GM12865 (cell line): Measurements from ENCODE around the gene KDM7A.
"Not testable (repeated sequence)": the region's sequence is repeated elsewhere in the genome, so short reads cannot be mapped to it uniquely, and the experiment has no call there.

Experiments
- DNase-seq: peaks from one replicate; pipeline ENCODE4 v3.0.0; 2010; ENCODE audit warnings: low read depth
- H3K4me3 ChIP-seq: 2 replicates; pipeline ENCODE4 v1.5.1; 2011; ENCODE audit warnings: mild to moderate bottlenecking, low read depth, low read length, control low read depth
- TF ChIP-seq, protein P1 (sequence below): IDR thresholded peaks from 2 replicates; pipeline ENCODE4 v1.5.1; 2011; ENCODE audit warnings: low read length, control low read depth, low read depth, inconsistent platforms; ENCODE audit not compliant: insufficient read depth; ENCODE audit errors: missing control alignments

The KDM7A gene

DNA sequence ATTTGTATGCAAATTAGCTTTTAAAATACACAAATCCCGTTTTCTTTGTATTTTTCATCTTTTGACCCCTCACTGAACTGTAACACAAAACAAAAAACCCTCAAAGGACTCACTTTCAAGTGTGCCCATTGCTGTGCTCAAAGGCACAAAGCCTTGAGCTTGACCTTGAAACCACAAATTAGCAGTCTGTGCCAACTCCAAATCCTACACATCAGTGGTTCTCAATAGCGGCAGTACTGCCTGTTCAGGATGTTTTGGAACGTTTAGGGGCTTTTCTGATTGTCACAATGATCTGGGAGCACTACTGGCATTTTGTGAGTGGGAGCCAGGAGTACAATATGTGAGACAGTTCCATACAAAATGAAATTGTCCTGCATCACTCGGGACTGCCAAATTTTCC is 55.5 kb downstream of the KDM7A start:
- no peak overlapping the region for H3K4me3 ChIP-seq
- TF ChIP-seq, protein P1, sequence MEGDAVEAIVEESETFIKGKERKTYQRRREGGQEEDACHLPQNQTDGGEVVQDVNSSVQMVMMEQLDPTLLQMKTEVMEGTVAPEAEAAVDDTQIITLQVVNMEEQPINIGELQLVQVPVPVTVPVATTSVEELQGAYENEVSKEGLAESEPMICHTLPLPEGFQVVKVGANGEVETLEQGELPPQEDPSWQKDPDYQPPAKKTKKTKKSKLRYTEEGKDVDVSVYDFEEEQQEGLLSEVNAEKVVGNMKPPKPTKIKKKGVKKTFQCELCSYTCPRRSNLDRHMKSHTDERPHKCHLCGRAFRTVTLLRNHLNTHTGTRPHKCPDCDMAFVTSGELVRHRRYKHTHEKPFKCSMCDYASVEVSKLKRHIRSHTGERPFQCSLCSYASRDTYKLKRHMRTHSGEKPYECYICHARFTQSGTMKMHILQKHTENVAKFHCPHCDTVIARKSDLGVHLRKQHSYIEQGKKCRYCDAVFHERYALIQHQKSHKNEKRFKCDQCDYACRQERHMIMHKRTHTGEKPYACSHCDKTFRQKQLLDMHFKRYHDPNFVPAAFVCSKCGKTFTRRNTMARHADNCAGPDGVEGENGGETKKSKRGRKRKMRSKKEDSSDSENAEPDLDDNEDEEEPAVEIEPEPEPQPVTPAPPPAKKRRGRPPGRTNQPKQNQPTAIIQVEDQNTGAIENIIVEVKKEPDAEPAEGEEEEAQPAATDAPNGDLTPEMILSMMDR, result no peak
- no peak for DNase-seq

DNA sequence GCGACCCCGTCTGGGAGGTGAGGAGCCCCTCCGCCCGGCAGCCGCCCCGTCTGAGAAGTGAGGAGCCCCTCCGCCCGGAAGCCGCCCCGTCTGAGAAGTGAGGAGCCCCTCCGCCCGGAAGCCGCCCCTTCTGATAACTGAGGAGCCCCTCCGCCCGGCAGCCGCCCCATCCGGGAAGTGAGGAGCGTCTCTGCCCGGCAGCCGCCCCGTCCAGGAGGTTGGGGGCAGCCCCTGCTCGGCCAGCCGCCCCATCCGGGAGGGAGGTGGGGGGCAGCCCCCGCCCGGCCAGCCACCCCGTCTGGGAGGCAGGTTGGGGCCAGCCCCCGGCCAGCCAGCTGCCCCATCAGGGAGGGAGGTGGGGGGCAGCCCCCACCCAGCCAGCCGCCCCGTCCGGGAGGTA is 62.0 kb downstream of the KDM7A start:
- H3K4me3 ChIP-seq, DNase-seq: not testable (repeated sequence)

DNA sequence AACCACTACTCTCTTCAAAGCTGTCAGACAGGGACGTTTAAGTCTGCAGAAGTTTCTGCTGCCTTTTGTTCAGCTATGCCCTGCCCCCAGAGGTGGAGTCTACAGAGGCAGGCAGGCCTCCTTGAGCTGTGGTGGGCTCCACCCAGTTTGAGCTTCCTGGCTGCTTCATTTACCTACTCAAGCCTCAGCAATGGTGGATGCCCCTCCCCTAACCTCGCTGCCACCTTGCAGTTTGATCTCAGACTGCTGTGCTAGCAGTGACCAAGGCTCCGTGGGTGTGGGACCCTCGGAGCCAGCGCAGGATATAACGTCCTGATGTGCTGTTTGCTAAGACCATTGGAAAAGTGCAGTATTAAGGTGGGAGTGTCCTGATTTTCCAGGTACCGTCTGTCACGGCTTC is 68.0 kb downstream of the KDM7A start:
- not testable (repeated sequence) for DNase-seq, H3K4me3 ChIP-seq

DNA sequence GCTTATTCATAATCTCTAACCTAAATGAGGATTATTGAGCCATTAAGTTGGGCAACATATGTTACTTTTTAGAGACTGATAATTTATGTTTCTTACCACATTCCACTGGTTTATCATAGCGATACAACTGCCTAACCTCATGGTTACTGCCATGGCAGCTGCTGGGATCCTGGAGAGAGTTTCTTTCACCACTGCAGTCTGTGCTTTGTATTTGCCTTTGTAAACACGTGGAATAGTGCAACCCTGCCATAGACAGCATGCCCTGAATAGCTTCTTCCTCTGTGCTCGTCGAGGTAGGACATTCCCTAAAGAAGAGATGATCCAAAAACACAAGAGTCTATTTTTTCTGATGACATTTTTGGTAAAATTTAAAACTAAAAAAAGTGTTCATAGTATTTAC is 80.3 kb downstream of the KDM7A start:
- TF ChIP-seq, protein P1, result no peak
- no peak for DNase-seq
- H3K4me3 ChIP-seq, result no peak overlapping the region

DNA sequence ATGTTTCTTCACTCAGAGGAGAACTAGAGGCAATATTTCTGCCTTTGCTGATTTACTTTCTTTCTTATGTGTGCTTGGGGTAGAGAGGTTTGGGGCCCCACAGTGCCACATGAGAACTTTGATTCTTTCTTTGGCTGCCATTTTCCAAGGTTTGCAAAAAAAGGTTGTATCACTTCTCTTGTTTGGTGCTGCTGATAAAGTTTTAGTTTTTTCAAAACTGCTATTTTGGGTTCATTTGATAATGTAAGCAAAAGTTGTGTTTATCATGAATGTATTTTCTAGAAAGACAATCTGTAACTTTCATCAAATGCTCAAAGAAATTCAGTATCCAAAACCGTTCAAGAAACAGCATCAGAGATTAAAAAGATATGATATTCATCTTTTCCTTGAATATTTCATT is 83.4 kb downstream of the KDM7A start:
- TF ChIP-seq, protein P1, result no peak
- H3K4me3 ChIP-seq, result no peak overlapping the region
- DNase-seq, result no peak

DNA sequence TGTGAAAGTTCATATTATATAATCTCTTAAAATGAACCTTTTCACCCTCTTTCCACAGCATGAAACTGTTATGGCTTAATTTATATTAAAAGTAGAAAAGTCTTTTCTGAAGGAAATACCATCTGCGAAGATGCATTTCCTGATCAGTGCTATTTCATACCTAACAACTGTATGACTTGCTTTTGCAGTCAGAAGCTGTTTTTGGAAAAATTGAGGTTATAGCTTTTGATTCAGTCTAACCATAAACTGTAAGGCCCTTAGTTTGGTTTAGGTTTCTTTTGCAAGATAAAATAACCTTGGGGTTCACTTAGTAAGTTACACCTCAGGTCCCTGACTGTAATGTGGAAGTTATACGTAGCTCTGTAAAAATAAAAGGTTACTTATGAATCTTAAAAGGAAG is 91.3 kb downstream of the KDM7A start:
- no peak overlapping the region for H3K4me3 ChIP-seq
- no peak for DNase-seq

DNA sequence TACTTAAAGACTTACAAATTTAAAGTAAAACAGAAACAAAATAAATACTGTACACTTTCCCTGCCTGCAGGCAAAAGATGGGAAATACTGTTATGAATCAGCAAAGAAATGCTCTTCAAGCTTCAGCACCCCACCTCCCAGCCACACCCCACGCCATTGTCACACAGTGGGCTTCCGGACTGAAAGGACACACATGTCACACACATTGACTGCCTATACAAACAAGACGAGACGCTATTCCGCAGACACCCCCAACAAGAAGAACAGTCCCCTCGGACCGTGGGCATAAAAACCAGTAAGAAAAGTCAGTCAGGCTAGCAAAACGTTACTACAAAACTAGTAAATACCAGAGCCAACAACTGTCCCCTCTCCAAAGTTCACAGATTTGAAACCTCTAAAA is 91.8 kb downstream of the KDM7A start:
- TF ChIP-seq, protein P1, result no peak
- peak; percentile 85 for DNase-seq

More for the DNA sequence above, 91.3 kb downstream of the KDM7A start:
- TF ChIP-seq, protein P1, result no peak

DNA sequence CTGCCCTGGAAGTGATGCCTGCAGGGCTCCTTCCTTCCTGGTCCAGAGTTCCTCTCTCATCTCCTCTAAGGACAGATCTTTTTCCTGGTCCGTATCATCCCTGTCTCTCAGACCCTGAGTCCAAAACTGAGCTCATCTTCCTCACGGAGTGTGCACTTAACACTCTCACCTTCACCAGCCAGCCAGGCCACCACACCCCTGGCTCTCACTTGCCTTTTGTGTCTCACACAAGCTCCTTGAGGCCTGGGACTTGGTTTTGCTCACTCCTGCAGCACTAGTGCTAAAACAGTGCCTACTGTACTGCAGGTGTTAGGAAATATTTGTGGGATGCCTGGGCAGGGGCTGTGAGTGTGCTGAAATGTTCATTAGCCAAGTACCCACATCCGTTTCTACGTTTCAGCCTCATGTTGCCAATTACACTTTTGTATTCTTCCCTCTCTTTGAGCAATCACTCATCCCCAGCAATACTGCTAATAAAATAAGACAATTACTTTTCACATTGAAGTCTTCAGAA is 92.6 kb downstream of the KDM7A start:
- H3K4me3 ChIP-seq, result no peak overlapping the region

More for the DNA sequence above, 91.8 kb downstream of the KDM7A start:
- H3K4me3 ChIP-seq, result no peak overlapping the region

More for the DNA sequence above, 92.6 kb downstream of the KDM7A start:
- peak; percentile 36 for DNase-seq
- TF ChIP-seq, protein P1, result no peak
